Glutamatergic neuron (in vitro differentiated cells): ENCODE measurements around the gene PIK3IP1. TPM values are rescaled to one million over a fixed set of nuclear protein-coding genes. Genes with fewer than 3 reads are reported as not detected.
"Not testable (repeated sequence)": the region's sequence is repeated elsewhere in the genome, so short reads cannot be mapped to it uniquely, and the experiment has no call there.

Source experiments
- DNase-seq: peaks from one replicate; pipeline ENCODE4 v3.0.0; 2022
- H3K27ac Mint-ChIP-seq: one replicate; pipeline ENCODE4 v1.8.0; 2020; ENCODE audit warnings: mild to moderate bottlenecking, mixed read lengths, inconsistent platforms; ENCODE audit not compliant: unreplicated experiment
- H3K27me3 Mint-ChIP-seq: one replicate; pipeline ENCODE4 v1.8.0; 2020; ENCODE audit warnings: mild to moderate bottlenecking, moderate library complexity, mixed read lengths, inconsistent platforms; ENCODE audit not compliant: unreplicated experiment
- H3K36me3 Mint-ChIP-seq: one replicate; pipeline ENCODE4 v1.8.0; 2020; ENCODE audit warnings: mild to moderate bottlenecking, mixed read lengths, inconsistent platforms; ENCODE audit not compliant: unreplicated experiment
- H3K4me1 Mint-ChIP-seq: one replicate; pipeline ENCODE4 v1.8.0; 2020; ENCODE audit warnings: mild to moderate bottlenecking, low read depth, mixed read lengths, inconsistent platforms; ENCODE audit not compliant: unreplicated experiment
- H3K4me3 Mint-ChIP-seq: one replicate; pipeline ENCODE4 v1.8.0; 2020; ENCODE audit warnings: mild to moderate bottlenecking, mixed read lengths, inconsistent platforms; ENCODE audit not compliant: unreplicated experiment
- H3K9me3 Mint-ChIP-seq: one replicate; pipeline ENCODE4 v1.8.0; 2020; ENCODE audit warnings: mild to moderate bottlenecking, moderate library complexity, mixed read lengths, inconsistent platforms; ENCODE audit not compliant: unreplicated experiment
- total RNA-seq: library from RNA; stranded (reverse); fragmentation: NEBNext Ultra II Directional; extraction: Animal tissue kit (Norgen Biotek cat#: 25700); gene quantifications from one replicate; pipeline ENCODE4 v1.2.1, GENCODE V29; 2021; ENCODE audit not compliant: unreplicated experiment
- TF ChIP-seq, protein P1 (sequence below): fragments of 200-600 bp; sonication (generic); IDR thresholded peaks from one replicate; pipeline ENCODE4 v1.5.0; 2021; ENCODE audit not compliant: partially characterized antibody, unreplicated experiment

PIK3IP1 gene
- total RNA-seq, 1 donor from 2014 or later: 38.8 TPM

DNA sequence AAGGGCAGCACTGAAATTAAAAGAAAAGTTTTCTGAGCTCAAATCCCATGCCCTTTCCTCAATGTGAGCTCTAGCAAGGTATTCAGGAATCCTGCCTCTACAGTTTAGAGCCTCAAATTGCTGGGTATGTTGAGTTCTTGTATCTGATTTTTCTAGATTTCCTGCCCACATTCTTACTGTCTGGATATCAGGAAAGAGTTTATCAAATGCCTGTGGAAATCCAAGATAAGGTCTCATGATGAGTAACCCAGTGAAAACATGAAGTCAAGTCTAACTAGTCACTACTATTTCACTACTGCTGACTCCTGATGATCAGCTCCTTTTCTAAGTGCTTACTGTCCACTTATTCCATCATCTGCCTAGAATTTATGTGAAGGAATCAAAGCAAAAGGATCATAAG lies 50.4 kb downstream of the PIK3IP1 start:
- no peak overlapping the region for H3K4me3 Mint-ChIP-seq
- TF ChIP-seq, protein P1, sequence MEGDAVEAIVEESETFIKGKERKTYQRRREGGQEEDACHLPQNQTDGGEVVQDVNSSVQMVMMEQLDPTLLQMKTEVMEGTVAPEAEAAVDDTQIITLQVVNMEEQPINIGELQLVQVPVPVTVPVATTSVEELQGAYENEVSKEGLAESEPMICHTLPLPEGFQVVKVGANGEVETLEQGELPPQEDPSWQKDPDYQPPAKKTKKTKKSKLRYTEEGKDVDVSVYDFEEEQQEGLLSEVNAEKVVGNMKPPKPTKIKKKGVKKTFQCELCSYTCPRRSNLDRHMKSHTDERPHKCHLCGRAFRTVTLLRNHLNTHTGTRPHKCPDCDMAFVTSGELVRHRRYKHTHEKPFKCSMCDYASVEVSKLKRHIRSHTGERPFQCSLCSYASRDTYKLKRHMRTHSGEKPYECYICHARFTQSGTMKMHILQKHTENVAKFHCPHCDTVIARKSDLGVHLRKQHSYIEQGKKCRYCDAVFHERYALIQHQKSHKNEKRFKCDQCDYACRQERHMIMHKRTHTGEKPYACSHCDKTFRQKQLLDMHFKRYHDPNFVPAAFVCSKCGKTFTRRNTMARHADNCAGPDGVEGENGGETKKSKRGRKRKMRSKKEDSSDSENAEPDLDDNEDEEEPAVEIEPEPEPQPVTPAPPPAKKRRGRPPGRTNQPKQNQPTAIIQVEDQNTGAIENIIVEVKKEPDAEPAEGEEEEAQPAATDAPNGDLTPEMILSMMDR: no peak
- H3K4me1 Mint-ChIP-seq: peaks cover 5% of the 10 kb centered on the region
- H3K27me3 Mint-ChIP-seq: peaks cover 2% of the 10 kb centered on the region
- no peak overlapping the region for H3K27ac Mint-ChIP-seq
- DNase-seq: no peak
- H3K9me3 Mint-ChIP-seq: peaks cover 5% of the 10 kb centered on the region
- H3K36me3 Mint-ChIP-seq: peaks cover 5% of the 10 kb centered on the region

DNA sequence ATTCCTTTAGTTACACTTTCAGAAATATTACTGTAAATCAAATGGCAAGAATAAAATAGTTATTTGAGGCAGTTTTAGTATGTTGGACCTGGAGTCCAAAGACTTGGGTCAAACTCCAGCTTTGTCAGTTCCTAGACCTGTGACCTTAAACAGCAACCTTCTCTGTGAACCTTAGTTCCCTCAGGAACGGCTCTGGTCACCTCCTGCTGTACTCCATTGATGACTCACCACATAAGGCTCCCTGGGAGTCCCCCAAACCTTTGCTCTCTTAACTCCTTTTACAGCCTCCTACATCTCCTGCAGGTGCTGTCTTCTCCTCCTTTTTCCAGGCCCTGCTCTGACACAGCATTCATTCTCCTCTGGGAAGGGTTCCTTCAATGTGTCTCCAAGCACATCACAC lies 51.1 kb downstream of the PIK3IP1 start:
- Mint-ChIP-seq H3K27ac (no peak overlapping the region), H3K9me3 (peaks cover 5% of the 10 kb centered on the region), H3K4me1 (peaks cover 2% of the 10 kb centered on the region), H3K27me3 (peaks cover 2% of the 10 kb centered on the region), H3K4me3 (no peak overlapping the region), H3K36me3 (peaks cover 5% of the 10 kb centered on the region)
- no peak for DNase-seq
- TF ChIP-seq, protein P1: no peak

GRCh38 chr22:31239771-31240370 lies 52.4 kb downstream of the PIK3IP1 start:
- peaks cover 2% of the 10 kb centered on the region for H3K27me3 Mint-ChIP-seq
- DNase-seq: no peak
- H3K36me3 Mint-ChIP-seq: peaks cover 5% of the 10 kb centered on the region
- H3K27ac Mint-ChIP-seq: no peak overlapping the region
- TF ChIP-seq, protein P1: no peak
- peaks cover 5% of the 10 kb centered on the region for H3K9me3 Mint-ChIP-seq
- peaks cover under 1% of the 10 kb centered on the region for H3K4me1 Mint-ChIP-seq
- no peak overlapping the region for H3K4me3 Mint-ChIP-seq

DNA sequence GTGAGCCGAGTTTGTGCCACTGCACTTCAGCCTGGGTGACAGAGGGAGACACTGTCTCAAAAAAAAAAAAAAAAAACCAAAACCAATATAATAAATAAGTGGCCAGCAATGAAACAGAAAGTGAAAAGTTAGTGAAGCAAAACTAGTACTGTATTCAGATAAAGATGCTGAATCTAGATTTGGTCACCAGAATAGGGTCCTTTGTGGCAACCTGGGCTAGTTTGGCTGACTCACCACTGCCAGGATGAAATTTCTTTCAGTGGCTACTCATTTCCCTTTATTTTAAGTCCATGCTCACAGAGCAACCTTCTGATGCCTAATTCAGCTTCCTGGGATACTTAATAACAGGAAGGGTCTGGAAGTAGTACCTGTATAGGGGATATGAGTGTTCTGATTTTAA lies 54.2 kb downstream of the PIK3IP1 start:
- TF ChIP-seq, protein P1: no peak
- H3K4me3 Mint-ChIP-seq: no peak overlapping the region
- H3K27ac Mint-ChIP-seq: no peak overlapping the region
- H3K4me1 Mint-ChIP-seq: no peaks in the 10 kb centered on the region
- H3K27me3 Mint-ChIP-seq: peaks cover under 1% of the 10 kb centered on the region
- peaks cover 5% of the 10 kb centered on the region for H3K36me3 Mint-ChIP-seq
- no peak for DNase-seq
- H3K9me3 Mint-ChIP-seq: peaks cover 5% of the 10 kb centered on the region

DNA sequence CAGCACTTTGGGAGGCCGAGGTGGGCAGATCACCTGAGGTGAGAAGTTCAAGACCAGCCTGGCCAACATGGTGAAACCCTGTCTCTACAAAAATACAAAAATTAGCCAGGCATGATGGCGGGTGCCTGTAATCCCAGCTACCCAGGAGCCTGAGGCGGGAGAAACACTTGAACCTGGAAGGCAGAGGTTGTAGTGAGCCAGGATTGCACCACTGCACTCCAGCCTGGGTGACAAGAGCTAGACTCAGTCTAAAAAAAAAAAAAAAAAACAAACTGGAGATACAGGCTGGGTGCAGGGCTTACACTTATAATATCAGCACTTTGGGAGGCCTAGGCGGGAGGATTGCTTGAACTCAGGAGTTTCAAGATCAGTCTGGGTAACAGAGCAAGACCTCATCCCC lies 56.2 kb downstream of the PIK3IP1 start:
- H3K4me3 Mint-ChIP-seq, H3K36me3 Mint-ChIP-seq, H3K27ac Mint-ChIP-seq, DNase-seq, H3K9me3 Mint-ChIP-seq, H3K4me1 Mint-ChIP-seq, H3K27me3 Mint-ChIP-seq: not testable (repeated sequence)
